ENCODE results near the gene TOLLIP.
"Not testable (repeated sequence)": the region's sequence is repeated elsewhere in the genome, so short reads cannot be mapped to it uniquely, and the experiment has no call there.

The TOLLIP gene

DNA sequence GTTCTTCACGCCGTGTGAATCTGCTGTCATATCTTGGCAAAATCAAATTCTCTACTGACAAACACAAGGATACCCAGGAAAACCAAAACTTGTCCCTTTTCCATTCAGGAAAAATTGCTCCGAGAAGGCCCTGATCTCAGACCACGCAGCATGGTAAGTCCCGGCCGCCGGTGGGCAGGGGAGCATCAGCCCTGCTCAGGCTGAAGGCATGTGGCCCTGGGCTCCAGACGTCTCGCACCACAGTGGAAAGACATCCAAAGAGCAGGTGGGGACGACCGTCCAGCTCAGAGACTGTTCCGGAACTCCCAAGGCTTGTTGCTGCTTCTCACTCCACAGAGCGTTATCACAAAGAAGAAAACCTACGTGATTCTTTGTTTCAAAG is 29.8 kb downstream of the TOLLIP start:
- no peak for DNase-seq

DNA sequence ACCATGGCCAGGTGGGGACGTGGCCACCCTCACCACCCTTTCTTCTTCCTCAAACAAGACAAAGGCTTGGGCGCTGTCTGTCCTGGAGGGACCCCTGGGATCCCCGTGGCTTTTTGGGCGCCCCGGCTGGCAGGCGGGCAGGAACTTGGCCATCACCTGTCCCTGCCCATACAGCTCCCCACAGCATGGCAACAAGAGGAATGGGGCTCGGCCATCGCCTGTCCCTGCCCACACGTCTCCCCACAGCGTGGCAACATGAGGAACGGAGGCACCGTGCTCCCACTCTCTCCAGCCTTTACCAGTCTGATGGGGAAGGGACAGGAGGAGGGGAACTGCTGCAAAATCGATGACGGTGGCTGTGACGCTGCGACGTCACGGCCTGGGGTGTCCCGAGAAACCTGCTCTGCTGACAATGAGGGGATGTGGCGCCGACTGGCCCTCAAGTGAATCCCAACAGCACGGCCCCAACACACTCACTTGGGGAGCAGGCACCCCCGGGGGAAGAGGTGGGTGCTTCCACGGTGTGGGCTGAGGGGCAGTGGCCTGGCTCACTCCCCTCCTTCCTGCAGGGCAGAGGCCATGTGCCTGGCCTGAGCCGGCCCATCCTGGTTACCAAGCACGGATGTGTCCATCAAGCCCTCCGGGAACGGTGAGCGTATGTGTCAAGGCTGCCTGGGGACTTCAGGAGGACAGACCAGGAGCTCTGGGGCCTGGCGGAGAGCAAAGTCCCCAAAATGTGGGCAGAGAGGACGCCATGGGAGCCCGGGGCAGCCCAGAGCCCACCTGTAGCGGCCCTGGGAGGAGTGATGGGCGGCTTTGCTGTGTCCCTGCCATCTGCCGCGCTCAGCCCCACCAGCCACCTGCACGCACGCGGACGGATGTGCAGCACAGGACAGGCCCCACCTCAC is 30.4 kb downstream of the TOLLIP start:
- DNase-seq = no peak

DNA sequence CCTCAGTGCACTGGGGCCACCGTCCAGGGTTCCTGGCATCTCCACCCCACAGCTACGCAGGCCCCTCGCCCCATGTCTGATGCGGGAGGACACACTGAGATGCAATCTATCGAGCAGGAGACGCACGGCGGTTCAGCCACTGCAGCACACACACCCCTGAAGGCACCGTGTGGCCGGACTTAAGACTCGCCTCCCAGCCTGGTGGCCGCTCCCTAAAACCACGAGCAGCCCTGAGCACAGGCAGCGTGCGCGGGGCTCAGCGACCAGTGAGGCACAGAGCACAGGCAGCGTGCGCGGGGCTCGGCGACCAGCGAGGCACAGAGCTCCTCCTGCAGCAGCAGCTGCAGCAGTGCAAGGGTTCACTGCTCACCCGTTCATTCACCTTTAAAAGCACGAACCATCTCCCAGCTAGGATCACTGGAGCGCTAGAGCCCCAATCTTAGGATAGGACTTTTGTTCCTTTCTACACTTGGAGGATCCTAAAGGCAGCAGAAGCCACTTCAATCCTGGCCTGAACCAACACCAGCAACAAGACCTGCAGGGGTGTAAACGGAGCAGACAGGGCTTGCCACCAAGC is 31.4 kb downstream of the TOLLIP start:
- DNase-seq = no peak

GRCh38 chr11:1276866-1277615 is 32.4 kb downstream of the TOLLIP start:
- no peak for DNase-seq

GRCh38 chr11:1276041-1276790 is 33.2 kb downstream of the TOLLIP start:
- no peak for DNase-seq

GRCh38 chr11:1275021-1275420 is 34.4 kb downstream of the TOLLIP start:
- DNase-seq = no peak

DNA sequence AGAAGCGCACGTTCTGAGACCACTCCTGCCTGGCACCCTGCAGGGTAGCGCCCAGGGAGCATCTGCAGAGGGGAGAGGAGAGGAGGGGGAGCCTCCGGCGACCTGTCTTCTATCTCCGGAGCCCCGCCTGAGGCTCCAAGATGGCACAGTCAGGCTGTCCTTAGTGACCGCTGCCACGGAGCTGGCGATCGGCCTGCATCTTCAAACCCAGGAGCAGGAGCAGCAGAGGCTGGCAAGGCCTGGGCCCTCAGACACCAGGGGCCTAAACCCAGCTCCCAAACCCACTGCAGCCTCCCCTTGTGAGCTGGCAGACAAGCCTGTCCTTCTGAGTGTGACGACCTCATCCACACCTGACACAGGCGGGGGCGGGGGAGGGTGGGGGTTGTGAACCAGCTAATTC is 34.9 kb downstream of the TOLLIP start:
- DNase-seq = no peak

DNA sequence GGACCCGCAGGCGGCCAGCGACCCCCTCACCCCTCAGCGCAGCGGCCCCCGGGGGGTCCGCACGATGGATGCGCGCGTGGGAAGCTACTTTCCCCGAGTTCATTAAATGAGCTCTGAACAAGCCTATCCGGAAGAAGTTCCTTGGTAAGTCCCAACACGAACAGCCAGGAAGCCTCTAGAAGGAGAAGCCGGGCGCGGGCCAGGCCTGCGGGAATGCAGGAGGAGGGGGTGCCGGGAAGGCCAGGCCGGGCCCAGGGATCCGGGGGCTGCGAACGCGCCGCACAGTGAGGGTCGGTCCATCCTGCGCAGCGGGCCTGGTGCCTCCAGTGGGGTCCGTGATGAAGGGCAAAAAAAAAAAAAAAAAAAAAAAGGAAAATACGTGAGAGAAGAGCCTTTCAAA is 36.9 kb downstream of the TOLLIP start:
- DNase-seq = no peak

- DNase-seq = no peak
These were observed 37.5 kb downstream of the TOLLIP start for GRCh38 chr11:1271927-1272326.

GRCh38 chr11:1271406-1271805 is 38.0 kb downstream of the TOLLIP start:
- no peak for DNase-seq

GRCh38 chr11:1271002-1271401 is 38.4 kb downstream of the TOLLIP start:
- no peak for DNase-seq

- DNase-seq = no peak
These were observed 39.0 kb downstream of the TOLLIP start for GRCh38 chr11:1270476-1270875.

- DNase-seq = no peak
These were observed 39.5 kb downstream of the TOLLIP start for GRCh38 chr11:1269957-1270356.

- DNase-seq = no peak
These were observed 41.9 kb downstream of the TOLLIP start for GRCh38 chr11:1267441-1268100.

DNA sequence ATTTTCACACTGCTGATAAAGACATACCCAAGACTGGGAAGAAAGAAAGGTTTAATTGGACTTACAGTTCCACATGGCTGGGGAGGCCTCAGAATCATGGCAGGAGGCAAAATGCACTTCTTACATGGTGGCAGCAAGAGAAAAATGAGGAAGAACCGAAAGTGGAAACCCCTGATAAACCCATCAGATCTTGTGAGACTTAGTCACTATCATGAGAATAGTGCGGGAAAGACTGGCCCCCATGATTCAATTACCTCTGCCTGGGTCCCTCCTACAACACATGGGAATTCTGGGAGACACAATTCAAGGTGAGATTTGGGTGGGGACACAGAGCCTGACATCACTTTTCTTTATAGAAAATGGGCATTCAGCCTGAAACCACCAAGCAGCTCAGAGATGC is 42.5 kb downstream of the TOLLIP start:
- DNase-seq = not testable (repeated sequence)

GRCh38 chr11:1265480-1265879 is 44.0 kb downstream of the TOLLIP start:
- not testable (repeated sequence) for DNase-seq

GRCh38 chr11:1264444-1264843 is 45.0 kb downstream of the TOLLIP start:
- DNase-seq = peak; percentile 69

DNA sequence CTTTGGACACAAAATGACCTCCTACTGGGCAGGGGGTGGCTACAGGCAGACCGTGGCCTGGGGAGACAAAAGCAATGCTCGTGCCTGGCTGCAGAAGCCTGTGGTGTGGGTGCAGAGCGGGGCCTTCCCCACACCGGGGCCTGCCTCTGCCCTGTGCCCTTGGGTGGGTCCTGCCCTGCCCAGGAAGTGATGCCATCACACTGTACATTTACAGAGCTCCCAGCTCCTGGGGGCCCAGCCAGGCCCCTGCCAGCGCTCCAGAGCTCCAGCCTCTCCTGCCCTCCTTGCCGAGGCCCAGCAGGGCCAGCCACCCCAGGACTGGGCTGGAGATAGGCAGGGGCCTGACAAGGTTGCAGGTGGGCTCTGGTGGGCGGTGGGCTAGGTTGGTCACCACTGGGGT is 46.4 kb downstream of the TOLLIP start:
- no peak for DNase-seq

DNA sequence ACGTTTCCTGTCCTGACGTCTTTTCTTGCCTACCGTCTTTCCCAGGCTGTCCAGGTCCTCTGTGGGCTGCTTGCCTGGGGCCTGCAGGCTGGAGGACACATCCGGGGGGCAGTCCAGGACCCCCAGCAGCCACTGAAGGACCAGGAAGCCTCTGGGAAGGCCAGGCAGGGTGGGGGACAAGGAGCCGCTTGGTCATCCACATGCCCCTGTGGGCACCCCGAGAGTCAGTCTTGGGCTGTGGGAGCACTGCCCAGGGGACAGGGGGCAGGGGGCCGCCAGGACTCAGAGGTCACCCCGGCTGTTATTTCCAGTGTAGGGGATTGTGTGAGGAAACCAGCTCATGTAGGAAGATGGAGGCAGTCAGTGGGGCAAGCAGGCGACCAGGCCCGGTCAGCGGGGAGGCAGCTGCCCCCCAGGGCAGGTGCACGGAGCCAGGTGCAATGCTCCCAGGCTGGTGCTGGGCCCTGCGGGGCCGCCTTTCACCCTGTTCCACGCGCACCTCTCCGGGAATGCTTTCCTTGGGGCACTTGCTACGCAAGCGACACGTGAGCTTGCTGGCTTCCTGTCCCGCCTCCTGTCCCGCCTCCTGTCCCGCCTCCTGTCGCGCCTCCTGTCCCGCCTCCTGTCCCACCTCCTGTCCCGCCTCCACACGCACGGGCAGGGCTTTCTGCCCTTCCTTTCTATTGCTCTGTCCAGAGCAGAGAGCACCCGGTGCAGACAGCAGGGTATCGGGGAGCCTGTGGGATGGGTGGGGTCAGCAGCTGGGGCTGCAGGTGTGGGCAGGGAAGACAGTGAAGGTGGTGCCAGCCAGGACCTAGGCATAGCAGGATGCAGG is 47.0 kb downstream of the TOLLIP start:
- peak; percentile 88 for DNase-seq

GRCh38 chr11:1261241-1262071 is 48.0 kb downstream of the TOLLIP start:
- no peak for DNase-seq

DNA sequence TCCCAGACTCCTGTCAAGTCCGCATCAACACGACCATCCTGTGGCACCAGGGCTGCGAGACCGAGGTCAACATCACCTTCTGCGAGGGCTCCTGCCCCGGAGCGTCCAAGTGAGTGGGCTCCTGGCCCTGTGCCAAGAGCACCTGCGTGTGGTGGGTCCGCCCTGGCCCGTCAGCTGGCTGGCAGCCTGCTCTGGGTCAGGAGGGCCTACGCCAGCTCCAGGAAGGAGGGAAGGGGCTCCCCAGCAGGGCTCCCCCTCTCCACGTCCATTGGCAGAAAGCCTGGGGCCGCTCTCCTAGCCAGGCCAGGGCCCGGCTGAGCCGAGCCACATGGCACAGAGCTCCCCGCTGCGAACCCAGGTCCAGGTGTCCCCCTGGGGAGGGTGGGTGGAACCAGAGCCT is 48.8 kb downstream of the TOLLIP start:
- DNase-seq = no peak

All from MV-4-11 (cell line).